HepG2 (cell line): Measurements from ENCODE around the gene MEDAG. TPM values are rescaled to one million over a fixed set of nuclear protein-coding genes. Genes with fewer than 3 reads are reported as not detected.

ENCODE experiments used
- ATAC-seq: fragments of 200-7000 bp; cut with Tn5 transposase; 3 replicates; pipeline ENCODE4 v1.9.1; 2020; ENCODE audit warnings: mild to moderate bottlenecking, moderate library complexity
- BruUV-seq: library from RNA; stranded (reverse); fragments of 400-500 nt; replicated peaks from 2 replicates; lab custom pipeline; 2021; lab: Mats Ljungman, UMichigan
- CTCF ChIA-PET: fragments of 300-600 bp; formaldehyde crosslinking; extraction: SDS; loops from one replicate; lab custom pipeline; 2021; ENCODE audit warnings: low total read pairs, inconsistent platforms, low intra/inter-chr PET ratio; lab: Yijun Ruan, JAX
- POLR2A ChIA-PET: fragments of 350-600 bp; sonication (Branson Sonifier 250); formaldehyde crosslinking; loops from one replicate; lab custom pipeline; 2020; ENCODE audit warnings: antibody characterized with exemption, inconsistent platforms; lab: Yijun Ruan, JAX
- DNase-seq: peaks from one replicate; pipeline ENCODE4 v3.0.0-alpha.2; 2015; ENCODE audit warnings: low spot score
- FAIRE-seq: peaks from 3 replicates; lab custom pipeline; 2011; peaks lifted over from hg19 to GRCh38; lab: Jason Lieb, UNC
- H2AFZ ChIP-seq: one replicate; pipeline ENCODE4 v1.6.1; 2011; ENCODE audit warnings: low read length, inconsistent platforms
- H3K27ac ChIP-seq: fragments of 300-600 bp; 3 replicates; pipeline ENCODE4 v1.8.0; 2011; ENCODE audit warnings: mixed run types, mild to moderate bottlenecking, mixed read lengths, low read length, inconsistent platforms; ENCODE audit not compliant: insufficient read depth; ENCODE audit errors: extremely low read length
- H3K27me3 ChIP-seq, 2 experiments: fragments of 200-600 bp in 1 of 2; 2 replicates in 1 of 2; 3 replicates in 1 of 2; pipeline versions ENCODE4 v1.6.0 to v1.8.0; 2011; ENCODE audit warnings: low read length in 2 of 2, mild to moderate bottlenecking in 2 of 2, moderate library complexity in 2 of 2, inconsistent platforms in 1 of 2; ENCODE audit not compliant: insufficient read depth in 2 of 2, control insufficient read depth in 1 of 2
- H3K36me3 ChIP-seq, 2 experiments: fragments of 200-600 bp in 1 of 2; replicated peaks in 1 of 2; 2 replicates in 1 of 2; 3 replicates in 1 of 2; pipeline versions ENCODE4 v1.5.1 to v1.8.0; 2011; ENCODE audit warnings: low read length in 2 of 2, inconsistent platforms in 1 of 2; ENCODE audit not compliant: insufficient read depth in 2 of 2, control insufficient read depth in 1 of 2
- H3K4me1 ChIP-seq: 2 replicates; pipeline ENCODE4 v1.5.1; 2012; ENCODE audit warnings: low read length, inconsistent platforms; ENCODE audit not compliant: insufficient read depth
- H3K4me2 ChIP-seq: 2 replicates; pipeline ENCODE4 v1.6.0; 2011; ENCODE audit warnings: low read depth, low read length, inconsistent platforms
- H3K4me3 ChIP-seq, 3 experiments: fragments of 200-600 bp in 1 of 3; sonication (generic), shearing (Covaris generic) in 1 of 3; replicated peaks in 1 of 3; 2 replicates each; pipeline ENCODE4 v1.5.1; 2011 to 2016; ENCODE audit warnings: low read length in 3 of 3, inconsistent platforms in 2 of 3, low read depth in 2 of 3, mild to moderate bottlenecking in 2 of 3, control low read depth in 1 of 3, mixed read lengths in 1 of 3; ENCODE audit not compliant: insufficient read depth in 1 of 3
- H3K79me2 ChIP-seq: one replicate; pipeline ENCODE4 v1.6.1; 2011; ENCODE audit warnings: low read length, inconsistent platforms; ENCODE audit not compliant: insufficient read depth
- H3K9ac ChIP-seq: 2 replicates; pipeline ENCODE4 v1.6.0; 2011; ENCODE audit warnings: mild to moderate bottlenecking, low read depth, low read length, inconsistent platforms; ENCODE audit not compliant: insufficient read depth
- H3K9me3 ChIP-seq: 2 replicates; pipeline ENCODE4 v1.5.1; 2012; ENCODE audit warnings: mild to moderate bottlenecking, low read length
- H4K20me1 ChIP-seq: 2 replicates; pipeline ENCODE4 v1.6.0; 2011; ENCODE audit warnings: inconsistent platforms, mild to moderate bottlenecking, low read length, moderate library complexity; ENCODE audit not compliant: insufficient read depth
- HNRNPLL ChIP-seq: fragments of 200-400 bp; formaldehyde crosslinking; IDR thresholded peaks from 2 replicates; pipeline ENCODE4 v1.6.1; 2017; ENCODE audit warnings: mild to moderate bottlenecking, low read depth, low read length; ENCODE audit not compliant: poor library complexity, severe bottlenecking
- NCOR1 ChIP-seq: fragments of 200-600 bp; sonication (generic); IDR thresholded peaks from 2 replicates; pipeline ENCODE4 v1.7.0; 2017; ENCODE audit warnings: antibody characterized with exemption, low read length, borderline replicate concordance
- WGBS: methylation state at CpG from one replicate; pipeline ENCODE4 v1.1.6; 2017; ENCODE audit warnings: low lambda C conversion rate; 5-methylcytosine and 5-hydroxymethylcytosine counted together
- in situ Hi-C: cut with HindIII; loops from 2 replicates; pipeline ENCODE4 v1.10.0; 2017; ENCODE audit warnings: low pct_unique_long_range_greater_than_20kb; ENCODE audit not compliant: extremely low pct_ligation_motif_present
- intact Hi-C: fragments of 100-400 bp; cut with micrococcal nuclease; formaldehyde crosslinking; loops from one replicate; pipeline ENCODE4 v1.10.0; 2022; ENCODE audit not compliant: unreplicated experiment
- polyA plus RNA-seq, 8 experiments: library from polyadenylated mRNA; depleted of rRNA in 3 of 8; stranded (reverse) in 7 of 8; unstranded in 1 of 8; fragments of >200 nt; fragmentation: Illumina TruSeq in 4 of 8; extraction: Trizol in 4 of 8; gene quantifications; 2 replicates each; pipeline versions ENCODE4 v1.2.1 to v1.2.3, GENCODE V29; 2011 to 2016; ENCODE audit warnings: low read depth in 4 of 8, missing spikeins in 1 of 8, mixed read lengths in 1 of 8; ENCODE audit not compliant: insufficient read depth in 1 of 8
- total RNA-seq, 5 experiments: library from RNA; depleted of rRNA; stranded (reverse); fragments of >200 nt; fragmentation: Illumina TruSeq; extraction: Trizol; gene quantifications; 2 replicates each; pipeline ENCODE4 v1.2.3, GENCODE V29; 2016; ENCODE audit warnings: low read depth in 1 of 5
- TF ChIP-seq, protein P1 (sequence below): sonication (generic); formaldehyde crosslinking; IDR thresholded peaks from 2 replicates; pipeline ENCODE4 v1.4.0; 2020; ENCODE audit warnings: mild to moderate bottlenecking, missing genetic modification reagents

The MEDAG gene
- total and polyA plus RNA-seq, 2 of the 13 experiments (the other 11 are each of a cell fraction or from before 2014, with no cell fraction given) = not detected

DNA sequence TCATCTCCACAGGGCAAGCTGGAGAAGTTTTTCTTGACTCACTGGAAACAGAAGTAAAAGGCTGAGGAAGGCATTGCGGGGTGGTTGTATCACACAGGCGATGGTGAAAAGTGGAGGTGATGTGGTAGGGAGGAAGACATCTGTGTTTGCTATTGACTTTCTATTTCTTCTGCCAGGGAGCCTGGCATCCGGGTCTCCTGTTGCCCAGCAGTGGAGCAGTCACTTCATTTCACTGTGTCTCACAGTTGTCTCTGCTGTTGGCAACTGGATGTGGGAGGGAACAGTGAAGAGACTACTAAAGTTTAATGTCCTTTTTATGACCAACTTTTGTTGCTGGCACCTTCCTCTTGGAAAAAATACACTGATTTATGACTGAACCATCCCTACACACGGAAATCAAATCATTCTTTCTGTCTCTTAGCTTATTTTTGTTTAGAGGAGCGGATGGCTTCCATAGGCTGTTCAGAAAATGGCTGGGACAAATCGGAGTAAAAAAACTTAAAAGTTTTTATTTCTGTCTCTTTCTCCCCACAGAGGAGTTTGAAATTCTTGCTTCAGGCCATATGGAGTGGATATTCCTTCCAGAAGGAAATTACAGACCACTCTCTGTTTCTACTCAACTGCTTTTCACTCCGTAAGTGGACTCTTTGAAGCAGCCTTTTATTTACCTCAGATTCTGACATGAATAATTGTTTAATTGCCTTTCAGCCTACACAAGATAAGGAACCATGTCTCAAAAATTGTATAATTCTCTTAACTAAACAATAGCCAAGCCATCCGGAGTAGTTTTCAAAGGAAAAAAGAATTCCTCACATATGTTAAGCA, 23.8 kb upstream of the MEDAG start:
- H3K4me3 ChIP-seq = no peak overlapping the region
- ATAC-seq = no peak
- DNase-seq = no peak
- H4K20me1 ChIP-seq = no peaks in the 10 kb centered on the region
- FAIRE-seq = no peak
- 46% methylated on average over 8 of the region's 8 CpGs for WGBS
- no peak overlapping the region for H3K9ac ChIP-seq
- POLR2A ChIA-PET = no interaction called here
- no peaks in the 10 kb centered on the region for H3K36me3 ChIP-seq
- H3K27me3 ChIP-seq = no peaks in the 10 kb centered on the region; a peak in 2 of 5 replicates
- no peak overlapping the region for H3K27ac ChIP-seq
- CTCF ChIA-PET = no interaction called here
- intact Hi-C loops = no loop called here
- H3K4me1 ChIP-seq = peaks cover 12% of the 10 kb centered on the region
- H3K79me2 ChIP-seq = no peaks in the 10 kb centered on the region
- in situ Hi-C loops = no loop called here
- BruUV-seq = no TSS peak
- peaks cover 7% of the 10 kb centered on the region for H3K9me3 ChIP-seq
- H2AFZ ChIP-seq = no peak overlapping the region
- no peak overlapping the region for H3K4me2 ChIP-seq
- TF ChIP-seq HNRNPLL (no peak), NCOR1 (no peak)
- TF ChIP-seq, protein P1, sequence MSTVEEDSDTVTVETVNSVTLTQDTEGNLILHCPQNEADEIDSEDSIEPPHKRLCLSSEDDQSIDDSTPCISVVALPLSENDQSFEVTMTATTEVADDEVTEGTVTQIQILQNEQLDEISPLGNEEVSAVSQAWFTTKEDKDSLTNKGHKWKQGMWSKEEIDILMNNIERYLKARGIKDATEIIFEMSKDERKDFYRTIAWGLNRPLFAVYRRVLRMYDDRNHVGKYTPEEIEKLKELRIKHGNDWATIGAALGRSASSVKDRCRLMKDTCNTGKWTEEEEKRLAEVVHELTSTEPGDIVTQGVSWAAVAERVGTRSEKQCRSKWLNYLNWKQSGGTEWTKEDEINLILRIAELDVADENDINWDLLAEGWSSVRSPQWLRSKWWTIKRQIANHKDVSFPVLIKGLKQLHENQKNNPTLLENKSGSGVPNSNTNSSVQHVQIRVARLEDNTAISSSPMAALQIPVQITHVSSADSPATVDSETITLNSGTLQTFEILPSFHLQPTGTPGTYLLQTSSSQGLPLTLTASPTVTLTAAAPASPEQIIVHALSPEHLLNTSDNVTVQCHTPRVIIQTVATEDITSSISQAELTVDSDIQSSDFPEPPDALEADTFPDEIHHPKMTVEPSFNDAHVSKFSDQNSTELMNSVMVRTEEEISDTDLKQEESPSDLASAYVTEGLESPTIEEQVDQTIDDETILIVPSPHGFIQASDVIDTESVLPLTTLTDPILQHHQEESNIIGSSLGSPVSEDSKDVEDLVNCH = no peak
